HG02763 (cell line): ENCODE data around the gene C5.
"Not testable (repeated sequence)": the region's sequence is repeated elsewhere in the genome, so short reads cannot be mapped to it uniquely, and the experiment has no call there.

Experiments used
- ATAC-seq: cut with Tn5 transposase; IDR thresholded peaks from one replicate; pipeline ENCODE4 v1.9.1; 2021; ENCODE audit warnings: mild to moderate bottlenecking, moderate library complexity; ENCODE audit not compliant: unreplicated experiment

The C5 gene

DNA sequence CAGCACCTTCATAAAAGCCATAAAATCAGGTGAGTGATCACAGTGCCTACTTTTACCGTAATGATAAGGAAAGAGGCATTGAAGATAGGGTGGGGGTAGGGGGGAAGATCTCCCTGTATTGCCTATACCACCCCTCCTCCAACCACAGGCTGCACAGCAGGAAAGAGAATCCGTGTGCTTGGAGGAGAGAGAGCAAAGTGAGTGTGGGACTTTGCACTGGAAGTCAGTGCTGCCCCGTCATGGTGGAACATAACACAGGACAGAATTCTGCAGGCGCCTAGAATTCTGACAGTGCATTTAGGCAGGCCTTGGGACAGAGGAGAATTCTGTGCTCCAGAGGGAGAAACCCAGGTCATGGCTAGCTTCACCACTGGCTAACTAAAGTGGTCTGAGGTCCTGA lies 3.5 kb upstream of the C5 start:
- no peak for ATAC-seq

DNA sequence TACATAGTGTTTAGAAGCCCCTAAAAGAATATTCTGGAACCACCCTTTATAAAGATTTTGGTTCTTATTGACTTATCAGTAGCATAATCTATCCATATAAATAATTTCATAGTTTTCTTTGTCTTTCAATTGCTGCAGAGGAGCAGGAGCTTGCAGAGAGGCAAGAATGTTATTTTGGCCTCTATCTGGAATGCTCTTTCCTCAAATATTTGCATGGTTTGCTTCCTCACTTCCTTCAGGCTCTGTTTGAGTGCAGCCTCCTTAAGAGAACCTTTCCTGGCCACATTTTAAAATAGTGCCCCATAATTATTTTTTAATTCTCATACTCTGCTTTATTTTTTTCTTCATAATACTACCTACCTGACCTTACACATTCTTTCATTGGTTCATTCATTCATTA lies 1.5 kb downstream of the C5 start:
- ATAC-seq, result no peak

DNA sequence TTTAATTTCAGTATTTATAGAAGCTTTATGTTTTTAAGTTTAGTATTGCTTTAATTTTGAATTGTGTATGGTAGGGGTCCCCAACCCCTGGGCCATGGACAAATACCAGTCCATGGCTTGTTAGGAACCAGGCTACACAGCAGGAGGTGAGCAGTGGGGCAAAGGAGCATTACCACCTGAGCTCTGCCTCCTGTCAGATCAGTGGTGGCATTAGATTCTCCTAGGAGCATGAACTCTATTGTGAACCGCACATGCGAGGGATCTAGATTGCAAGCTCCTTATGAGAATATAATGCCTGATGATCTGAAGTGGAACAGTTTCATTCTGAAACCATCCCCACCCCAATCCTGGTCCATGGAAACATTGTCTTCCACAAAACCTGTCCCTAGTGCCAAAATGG lies 1.9 kb downstream of the C5 start:
- ATAC-seq, result no peak

DNA sequence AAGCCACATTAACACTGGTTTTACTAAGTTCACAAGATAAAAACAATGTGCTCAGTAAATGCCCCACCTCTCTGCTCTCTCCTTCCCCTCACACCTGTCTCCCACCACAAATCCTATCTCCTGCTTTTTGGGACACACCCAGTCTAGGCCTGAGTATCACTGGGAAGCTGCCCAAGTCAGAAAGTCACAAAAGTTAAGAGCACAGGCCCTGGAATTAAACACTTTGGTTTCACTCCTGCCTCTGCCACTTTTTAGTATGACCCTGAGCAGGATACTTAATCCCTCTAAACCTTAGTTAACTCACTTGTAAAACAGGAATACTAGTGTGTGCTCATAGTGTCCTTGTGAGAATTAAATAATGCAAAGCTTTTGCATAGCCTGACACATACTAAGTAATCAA lies 11.3 kb downstream of the C5 start:
- no peak for ATAC-seq

DNA sequence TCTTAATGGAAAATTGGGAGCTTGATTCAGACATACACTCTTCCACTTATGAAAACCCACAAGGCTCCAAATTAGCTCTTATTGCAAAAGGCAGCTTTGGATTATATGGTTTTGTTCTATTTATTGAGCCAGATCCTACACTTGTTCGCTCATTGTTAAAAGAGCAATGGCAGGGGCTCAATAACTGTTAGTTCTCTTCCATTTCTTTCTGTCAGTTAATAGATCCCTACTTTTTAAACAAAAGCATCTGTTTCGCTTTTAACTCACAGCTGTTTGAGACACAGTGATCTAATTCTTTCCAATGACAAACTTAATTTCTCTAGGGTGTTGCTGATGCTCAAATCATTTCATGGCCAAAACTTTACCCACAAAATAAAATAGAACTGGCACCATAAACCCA lies 11.7 kb downstream of the C5 start:
- ATAC-seq, result no peak

DNA sequence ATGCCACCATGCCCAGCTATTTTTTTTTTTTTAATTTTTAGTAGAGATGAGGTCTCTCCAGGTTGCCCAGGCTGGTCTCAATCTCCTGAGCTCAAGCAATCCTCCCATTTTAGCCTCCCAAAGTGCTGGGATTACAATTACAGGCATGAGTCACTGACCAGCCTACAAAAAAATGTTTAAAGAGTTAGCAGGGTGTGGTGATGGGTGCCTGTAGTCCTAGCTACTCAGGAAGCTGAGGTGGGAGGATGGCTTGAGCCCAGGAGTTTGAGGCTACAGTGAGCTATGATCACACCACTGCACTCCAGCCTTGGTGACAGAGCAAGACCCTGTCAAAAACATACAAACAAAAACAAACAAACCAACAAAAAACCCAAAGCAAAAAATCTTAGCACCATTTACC lies 14.4 kb downstream of the C5 start:
- ATAC-seq, result not testable (repeated sequence)

DNA sequence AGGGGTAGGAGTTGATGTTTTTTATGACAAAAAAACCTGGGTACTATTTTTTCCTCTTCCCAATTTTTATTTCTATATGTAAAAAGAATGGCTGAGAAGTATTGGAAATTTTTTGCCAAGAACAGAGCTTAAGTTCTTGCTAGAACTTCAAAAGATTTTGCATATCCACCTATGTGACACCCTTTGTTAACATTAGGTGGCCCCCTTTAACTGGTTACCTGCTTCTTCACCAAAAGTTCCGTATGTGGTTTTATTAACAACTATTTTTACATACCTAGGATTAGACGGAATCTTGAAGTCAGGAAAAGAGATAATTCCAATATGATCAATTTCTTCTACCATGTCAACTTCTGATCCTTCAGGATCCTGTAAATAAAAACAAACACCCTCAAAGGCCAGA lies 15.5 kb downstream of the C5 start:
- no peak for ATAC-seq

DNA sequence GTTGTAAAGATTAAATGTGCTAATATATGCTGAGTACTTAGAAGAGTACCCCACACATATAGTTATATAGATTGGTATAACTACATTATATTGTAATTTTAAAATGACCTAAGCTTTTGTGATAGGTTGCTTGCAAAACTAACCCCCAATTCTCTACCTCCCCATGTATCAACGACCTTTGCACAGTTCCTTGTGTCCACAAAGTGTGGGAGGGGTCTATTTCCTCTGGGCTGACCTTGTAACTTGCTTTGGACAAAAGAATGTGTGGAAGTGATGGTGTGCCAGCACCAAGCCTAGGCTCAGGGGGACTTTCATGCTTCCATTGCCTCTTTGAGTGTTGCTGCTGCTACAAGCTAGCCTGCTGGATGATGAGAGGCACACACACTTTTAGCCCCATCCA lies 20.6 kb downstream of the C5 start:
- ATAC-seq, result no peak

DNA sequence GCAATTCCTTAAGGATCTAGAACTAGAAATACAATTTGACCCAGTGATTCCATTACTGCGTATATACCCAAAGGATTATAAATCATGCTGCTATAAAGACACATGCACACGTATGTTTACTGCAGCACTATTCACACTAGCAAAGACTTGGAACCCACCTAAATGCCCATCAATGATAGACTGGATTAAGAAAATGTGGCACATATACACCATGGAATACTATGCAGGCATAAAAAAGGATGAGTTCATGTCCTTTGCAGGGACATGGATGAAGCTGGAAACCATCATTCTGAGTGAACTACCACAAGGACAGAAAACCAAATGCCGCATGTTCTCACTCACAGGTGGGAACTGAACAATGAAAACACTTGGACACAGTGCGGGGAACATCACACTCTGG lies 21.8 kb downstream of the C5 start:
- not testable (repeated sequence) for ATAC-seq

DNA sequence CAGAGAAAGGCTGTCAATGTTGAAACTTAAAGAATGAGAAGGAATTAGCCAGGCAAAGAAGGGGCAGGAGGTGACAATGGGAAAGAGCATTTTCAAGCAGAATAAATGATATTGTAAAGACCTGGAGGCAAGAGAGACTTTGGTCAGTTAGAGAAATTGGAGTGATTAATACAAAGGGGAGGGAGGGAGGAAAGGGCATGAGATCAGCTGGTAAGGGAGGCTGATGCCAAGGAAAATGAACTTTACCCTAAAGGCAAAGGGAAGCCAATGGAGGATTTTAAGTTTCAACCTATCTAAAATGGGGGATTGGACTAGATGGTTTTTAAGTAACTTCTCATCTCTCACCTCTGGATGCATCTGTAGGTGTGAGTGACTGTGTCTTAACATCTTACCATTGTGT lies 23.3 kb downstream of the C5 start:
- ATAC-seq, result no peak

DNA sequence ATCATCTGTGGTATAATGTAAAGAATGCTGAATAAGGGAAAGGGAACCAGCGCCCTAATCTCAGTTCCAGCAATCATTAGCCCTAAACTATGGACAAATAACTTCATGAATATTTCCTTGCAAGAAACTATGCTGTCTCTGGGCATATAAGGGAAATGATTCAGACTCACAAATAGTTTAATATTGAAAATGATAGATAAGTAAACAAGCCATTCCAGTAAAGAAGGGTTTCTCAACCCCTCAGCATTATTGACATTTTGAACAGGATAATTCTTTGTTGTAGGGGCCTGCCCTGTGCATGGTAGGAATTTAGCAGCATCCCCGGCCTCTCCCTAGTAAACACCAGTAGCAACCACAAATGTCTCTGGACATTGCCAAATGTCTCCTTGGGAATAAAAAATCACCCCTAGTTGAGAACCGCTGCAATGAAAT lies 23.8 kb downstream of the C5 start:
- ATAC-seq, result no peak

DNA sequence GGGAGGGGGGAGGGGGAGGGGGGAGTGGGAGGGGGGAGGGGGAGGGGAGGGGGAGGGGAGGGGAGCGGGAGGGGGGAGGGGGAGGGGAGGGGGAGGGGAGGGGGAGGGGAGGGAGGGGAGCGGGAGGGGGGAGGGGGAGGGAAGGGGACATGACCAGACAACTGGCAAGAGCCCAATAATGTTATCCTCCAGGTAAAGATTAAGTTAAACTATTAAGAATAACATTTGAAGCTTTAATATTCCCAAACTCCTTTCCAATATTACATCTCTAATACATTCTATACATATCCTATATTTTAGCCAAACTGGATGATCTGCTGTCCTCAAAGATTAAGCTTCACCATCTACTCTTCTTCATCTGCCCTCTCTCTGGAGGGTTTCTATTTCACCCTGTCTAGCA lies 25.8 kb downstream of the C5 start:
- no peak for ATAC-seq

DNA sequence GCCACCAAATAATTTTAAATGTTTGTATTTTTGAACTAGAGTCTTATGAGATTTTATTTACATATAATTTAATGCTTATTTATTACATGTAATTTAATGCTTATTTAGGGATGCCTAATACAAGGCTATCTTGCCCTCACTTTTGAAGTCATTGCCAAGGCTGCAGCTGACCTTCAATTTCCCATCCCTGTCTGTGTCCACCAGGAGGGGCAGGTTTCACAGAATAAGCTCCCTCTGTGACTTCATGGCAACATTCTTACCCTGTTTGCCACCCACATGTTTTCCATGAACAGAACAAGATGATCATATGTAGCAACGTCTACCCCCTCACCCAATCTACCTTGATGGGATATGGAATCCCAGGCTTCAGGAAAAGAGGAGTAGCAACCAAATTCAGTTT lies 27.0 kb downstream of the C5 start:
- no peak for ATAC-seq

DNA sequence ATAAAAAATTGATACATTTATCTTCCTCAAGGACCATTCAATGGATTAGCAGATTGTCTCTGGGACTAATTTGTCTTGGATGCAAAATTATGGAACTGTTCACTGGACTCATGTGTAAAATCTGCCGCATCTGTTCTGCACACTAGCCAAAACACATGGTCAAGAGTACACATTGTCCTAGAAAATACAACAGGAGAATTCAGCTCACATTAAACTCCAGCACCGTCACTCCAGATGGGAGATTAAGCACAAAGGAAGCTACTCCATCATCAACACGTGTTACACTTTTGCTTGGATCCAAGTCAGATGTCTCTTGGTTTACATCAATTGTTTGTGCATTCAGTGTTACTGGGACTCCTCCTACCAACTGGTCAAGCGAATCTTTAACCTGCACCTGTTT lies 28.8 kb downstream of the C5 start:
- ATAC-seq, result no peak

DNA sequence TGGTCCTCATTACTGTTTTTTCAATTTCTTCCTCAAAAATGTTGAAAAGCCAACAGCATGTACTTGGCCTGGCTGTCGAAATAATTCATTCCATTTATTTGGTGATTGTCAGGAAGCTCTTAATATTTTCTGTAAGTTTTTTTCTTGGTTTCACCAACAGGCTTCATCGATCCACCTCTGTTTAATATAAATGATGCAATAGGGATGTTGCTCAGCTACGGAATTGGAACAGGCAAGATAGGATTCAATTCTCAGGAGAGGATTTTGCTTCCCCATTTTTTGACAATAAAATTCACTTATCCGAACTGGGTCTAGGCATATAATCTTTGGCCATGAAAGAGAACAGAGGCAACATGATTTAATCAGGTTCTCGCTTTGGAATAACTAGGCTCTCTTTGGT lies 30.8 kb downstream of the C5 start:
- no peak for ATAC-seq

DNA sequence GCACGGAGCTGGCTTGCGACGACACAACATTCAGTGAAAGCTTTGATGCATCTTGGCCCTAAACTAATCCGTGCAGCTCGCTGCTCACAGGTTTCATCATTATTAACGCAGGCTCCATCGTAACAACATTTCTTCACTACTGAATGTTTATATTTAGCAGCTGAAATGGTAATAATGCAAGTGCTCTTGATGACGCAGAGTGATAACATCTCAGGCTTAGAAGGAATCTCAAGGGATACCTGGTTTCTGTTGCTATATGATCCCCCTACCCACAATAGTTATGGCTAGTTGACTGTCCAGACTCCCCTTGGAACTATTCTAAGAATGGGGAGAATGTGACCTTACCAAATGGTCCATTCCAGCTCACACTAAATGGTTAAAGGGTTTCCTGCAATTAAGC lies 36.2 kb downstream of the C5 start:
- no peak for ATAC-seq

DNA sequence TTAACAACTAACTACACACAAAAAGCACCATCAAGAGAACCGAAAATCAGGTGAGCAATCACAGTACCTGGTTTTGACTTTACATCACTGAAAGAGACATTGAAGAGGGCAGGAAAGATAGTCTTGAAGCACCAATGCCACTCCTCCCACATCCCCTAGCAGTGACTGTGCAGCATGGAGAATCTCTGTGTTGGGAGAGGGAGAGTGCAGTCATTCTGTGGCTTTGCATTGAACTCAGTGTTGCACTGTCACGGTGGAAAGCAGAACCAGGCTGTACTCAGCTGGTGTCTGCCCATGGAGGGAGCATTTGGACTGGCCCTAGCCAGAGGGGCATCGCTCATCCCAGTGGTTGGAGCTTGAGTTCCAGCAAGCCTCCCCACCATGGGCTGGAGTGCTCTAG lies 40.4 kb downstream of the C5 start:
- ATAC-seq, result no peak

DNA sequence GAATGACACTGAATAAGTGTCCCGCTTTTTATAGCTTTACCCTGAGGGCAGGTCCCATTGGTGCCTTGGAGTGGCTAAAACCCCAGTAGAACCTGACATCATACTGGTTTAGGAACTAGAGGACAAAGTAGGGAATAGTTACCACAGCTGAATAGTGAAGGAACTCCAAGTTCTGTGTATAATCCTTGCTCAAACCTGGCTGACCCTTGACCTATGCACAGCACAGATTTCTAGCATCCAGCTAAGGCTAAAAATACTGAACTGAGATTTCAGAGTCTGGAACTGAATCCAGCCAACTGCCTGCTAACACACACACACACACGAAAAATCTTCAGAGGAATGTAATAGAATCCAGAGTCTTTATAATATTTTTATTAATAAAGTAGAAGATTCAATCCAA lies 50.8 kb downstream of the C5 start:
- no peak for ATAC-seq

DNA sequence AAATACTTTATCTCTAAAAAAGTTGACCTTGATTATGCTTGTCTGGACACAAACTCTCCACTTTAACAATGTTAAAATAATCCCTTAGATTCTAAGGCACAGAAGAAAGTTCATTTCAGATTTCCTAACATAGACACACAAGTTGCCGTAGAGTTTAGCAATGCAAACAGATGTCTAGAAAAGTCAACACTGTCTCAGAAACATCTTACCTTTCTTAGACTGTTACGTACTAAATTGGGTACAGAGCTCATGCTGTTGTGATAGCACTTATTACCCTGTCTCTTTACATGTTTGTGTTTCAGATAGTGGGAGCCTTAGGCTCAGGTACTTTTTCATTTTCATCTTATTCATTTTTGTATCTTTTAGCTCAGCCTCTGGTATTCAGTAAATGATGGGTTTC lies 52.0 kb downstream of the C5 start:
- ATAC-seq, result no peak

DNA sequence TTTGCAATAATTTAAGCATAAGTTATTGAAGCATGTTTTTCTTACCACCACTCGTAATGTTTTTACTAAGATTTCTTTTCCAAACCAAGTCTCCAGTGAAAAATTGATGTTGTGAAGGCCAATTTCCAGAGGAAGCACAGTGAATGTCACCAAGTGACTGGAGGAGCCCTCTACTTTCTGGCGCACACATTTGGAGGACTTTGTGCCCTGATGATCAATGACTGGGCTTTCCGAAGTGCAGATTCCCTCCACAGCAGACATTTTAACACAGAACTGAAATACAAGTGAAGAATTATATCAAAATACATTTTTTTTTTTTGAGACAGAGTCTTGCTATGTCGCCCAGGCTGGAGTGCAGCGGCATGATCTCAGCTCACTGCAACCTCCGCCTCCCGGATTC lies 52.6 kb downstream of the C5 start:
- no peak for ATAC-seq

DNA sequence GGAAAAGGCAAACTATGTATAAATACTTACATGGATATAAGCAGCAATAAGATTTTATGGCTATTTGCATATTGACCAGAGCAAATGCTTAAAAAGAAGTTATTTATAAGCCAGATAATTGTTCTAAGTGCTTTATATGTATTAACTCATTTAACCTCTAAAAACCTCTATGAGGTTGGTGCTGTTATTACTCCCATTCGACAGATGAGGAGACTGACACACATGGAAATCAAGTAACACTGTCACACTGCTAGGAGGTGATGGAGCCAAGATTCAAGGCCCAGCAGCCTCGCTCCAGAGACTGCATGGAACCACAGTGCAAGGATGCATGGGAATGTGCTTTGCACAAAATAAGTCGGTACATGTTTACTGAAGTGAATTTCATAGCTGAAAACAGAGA lies 53.7 kb downstream of the C5 start:
- ATAC-seq, result no peak

DNA sequence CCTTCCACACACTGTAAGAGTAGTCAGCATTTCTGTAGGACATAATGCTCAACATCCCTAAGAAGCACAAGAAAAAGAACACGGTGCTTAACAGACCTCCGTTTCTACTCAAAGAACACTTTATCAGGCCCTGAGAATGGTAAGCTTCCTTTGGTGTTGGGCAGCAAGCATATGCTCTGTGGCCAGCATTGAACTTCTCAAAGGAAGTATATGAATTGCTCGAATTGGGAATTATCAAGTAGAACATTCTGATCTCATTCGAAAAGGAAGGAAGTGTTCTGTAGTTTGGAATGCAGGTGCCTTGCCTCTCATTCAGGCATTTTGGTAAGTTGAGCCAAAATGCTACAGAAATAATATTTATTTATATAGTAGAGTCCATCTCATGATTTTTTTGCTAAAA lies 61.0 kb downstream of the C5 start:
- ATAC-seq, result no peak

DNA sequence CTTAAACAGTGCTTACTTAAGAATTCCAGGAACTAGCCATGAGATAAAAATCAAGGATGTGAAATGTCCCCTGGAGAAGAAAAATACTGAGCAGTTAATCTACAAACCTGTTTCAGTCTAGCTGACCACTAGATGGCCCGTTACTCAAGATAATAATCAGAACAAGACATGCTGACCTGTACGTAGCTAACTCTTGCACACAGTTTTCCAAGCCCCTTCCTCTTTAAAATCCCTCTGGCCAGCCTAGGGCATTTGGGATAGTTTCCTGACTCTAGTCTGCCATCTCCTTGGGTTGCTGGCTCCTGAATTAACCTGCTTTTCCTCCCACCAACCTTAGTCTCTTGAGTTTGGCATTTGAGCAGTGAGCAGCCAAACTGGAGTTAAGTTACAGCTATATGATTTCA lies 64.3 kb downstream of the C5 start:
- no peak for ATAC-seq

DNA sequence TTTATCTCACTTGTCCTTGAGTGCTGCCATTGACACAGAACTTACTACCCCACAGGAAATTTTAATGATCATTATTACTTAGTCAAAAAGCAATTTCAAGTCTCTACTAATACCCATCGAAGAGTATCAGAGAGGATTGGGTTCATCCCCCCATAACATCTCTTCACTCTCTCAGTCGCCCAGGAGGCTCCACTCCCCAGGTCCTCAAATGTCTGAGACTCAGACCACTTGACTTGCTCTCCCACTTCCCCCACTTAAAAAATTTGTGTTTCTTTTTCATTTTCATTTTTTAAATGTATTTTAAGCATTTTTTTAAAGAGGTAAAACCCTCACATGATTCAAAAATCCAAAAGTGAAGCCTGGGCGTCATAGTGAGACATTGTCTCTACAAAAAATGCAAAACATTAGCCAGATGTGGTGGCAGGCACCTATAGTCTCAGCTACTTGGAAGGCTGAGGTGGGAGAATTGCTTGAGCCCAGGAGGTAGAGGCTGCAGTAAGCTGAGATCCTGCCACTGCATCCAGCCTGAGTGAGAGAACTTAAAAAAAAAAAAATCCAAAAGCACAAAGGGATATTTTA lies 66.7 kb downstream of the C5 start:
- ATAC-seq, result peak; percentile 55
